ENCODE results near the gene CBY2.

DNA sequence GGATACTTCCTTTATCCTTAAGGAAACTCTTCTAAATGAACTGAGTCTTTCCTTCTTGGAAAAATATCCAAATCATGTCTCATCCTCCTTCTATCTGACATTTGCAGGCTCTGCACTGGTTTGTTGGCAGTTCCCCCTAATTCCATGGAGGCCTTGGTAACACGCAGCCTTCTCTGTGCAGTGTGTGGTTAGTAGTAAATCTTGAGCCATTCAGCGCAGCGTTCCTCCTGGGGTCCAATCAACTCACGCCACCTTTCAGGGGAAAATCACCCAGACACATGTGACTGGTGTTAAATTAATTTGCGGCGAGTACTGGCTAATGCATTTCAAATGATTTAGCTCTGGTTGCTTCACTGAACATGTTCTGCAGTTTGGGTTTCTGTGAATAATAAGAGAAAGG lies 21.0 kb upstream of the CBY2 start:
- TF ChIP-seq POLR2AphosphoS5 (IDR thresholded peaks at IDR 0.05; ENCODE audit: low read depth) = no peak
- TF ChIP-seq, protein P1, sequence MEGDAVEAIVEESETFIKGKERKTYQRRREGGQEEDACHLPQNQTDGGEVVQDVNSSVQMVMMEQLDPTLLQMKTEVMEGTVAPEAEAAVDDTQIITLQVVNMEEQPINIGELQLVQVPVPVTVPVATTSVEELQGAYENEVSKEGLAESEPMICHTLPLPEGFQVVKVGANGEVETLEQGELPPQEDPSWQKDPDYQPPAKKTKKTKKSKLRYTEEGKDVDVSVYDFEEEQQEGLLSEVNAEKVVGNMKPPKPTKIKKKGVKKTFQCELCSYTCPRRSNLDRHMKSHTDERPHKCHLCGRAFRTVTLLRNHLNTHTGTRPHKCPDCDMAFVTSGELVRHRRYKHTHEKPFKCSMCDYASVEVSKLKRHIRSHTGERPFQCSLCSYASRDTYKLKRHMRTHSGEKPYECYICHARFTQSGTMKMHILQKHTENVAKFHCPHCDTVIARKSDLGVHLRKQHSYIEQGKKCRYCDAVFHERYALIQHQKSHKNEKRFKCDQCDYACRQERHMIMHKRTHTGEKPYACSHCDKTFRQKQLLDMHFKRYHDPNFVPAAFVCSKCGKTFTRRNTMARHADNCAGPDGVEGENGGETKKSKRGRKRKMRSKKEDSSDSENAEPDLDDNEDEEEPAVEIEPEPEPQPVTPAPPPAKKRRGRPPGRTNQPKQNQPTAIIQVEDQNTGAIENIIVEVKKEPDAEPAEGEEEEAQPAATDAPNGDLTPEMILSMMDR (IDR thresholded peaks at IDR 0.05; ENCODE audit: insufficient read depth, low read length) = no peak

Measured in HL-60 (cell line).